Stimulated activated CD8-positive, alpha-beta memory T cell treated with anti-CD3 and anti-CD28 coated beads, Interleukin-12 subunit alpha, Interleukin-12 subunit beta, amount 100 ng/mL, for 4 hours (primary cell): Measurements from ENCODE around the gene EFR3B.
"Not testable (repeated sequence)": the region's sequence is repeated elsewhere in the genome, so short reads cannot be mapped to it uniquely, and the experiment has no call there.

Experiments used
- DNase-seq: peaks from one replicate; pipeline ENCODE4 v3.0.0-alpha.2; 2020; ENCODE audit warnings: low read depth

EFR3B gene

GRCh38 chr2:25150993-25151392 is 109.1 kb downstream of the EFR3B start:
- DNase-seq: not testable (repeated sequence)

DNA sequence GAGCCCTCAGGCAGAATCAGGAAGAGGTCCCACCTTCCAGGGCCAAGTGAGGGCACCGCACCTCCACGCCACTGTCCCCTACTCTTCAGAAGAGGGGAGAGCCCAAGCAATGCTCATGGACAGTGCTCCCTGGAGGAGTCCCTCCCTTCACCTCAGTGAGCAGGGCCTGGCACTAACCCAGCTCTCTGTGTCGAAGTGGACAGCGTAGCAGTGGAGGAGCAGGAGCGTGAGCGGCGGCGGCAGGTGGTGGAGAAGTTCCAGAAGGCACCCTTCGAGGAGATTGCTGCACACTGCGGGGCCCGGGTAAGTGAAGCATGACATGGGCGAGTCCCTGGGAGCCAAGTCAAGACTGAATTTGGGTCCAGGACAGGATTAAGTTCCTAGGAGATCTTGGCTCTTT is 109.8 kb downstream of the EFR3B start:
- DNase-seq: no peak

DNA sequence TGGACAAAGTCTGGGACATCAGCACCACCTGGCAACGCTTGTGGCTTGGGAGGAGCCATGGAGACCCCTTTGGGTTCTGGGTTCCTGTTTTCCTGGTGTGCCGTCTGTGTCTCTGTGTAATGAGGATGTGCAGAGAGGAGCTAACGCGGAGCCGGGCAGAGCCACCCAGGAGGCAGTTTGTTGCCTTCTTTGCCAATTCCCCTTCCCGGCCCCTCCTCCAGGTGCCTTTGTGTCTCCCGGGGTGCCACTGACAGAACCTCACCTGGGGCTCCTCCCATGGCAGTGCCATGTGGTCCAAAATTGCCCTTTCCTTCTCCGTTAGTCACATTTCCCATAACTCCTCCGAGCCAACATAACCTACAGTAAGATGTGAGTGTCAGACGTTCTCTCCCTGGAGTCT is 113.5 kb downstream of the EFR3B start:
- no peak for DNase-seq

- DNase-seq: no peak
Measured at GRCh38 chr2:25158096-25158852, 116.4 kb downstream of the EFR3B start.

DNA sequence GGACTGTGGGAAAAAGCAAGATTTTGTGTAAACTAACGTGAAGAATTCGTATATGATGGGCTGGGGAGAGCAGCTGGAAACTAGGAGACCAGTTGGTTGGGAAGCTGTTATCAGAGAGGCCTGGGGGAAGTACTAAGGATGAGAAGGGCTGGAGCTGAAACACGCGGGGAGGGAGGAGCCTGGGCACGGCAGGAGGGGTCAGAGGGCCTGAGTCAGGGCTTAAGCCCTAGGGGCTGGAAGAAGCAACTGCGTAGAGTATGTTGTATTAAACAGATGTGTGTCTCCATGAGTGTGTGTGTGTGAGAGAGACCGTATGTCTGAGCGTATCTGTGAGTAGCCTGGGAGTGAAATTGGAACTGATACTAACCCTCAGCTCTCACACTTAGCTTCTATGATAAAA is 118.1 kb downstream of the EFR3B start:
- DNase-seq: no peak

GRCh38 chr2:25160376-25160775 is 118.5 kb downstream of the EFR3B start:
- DNase-seq: no peak

DNA sequence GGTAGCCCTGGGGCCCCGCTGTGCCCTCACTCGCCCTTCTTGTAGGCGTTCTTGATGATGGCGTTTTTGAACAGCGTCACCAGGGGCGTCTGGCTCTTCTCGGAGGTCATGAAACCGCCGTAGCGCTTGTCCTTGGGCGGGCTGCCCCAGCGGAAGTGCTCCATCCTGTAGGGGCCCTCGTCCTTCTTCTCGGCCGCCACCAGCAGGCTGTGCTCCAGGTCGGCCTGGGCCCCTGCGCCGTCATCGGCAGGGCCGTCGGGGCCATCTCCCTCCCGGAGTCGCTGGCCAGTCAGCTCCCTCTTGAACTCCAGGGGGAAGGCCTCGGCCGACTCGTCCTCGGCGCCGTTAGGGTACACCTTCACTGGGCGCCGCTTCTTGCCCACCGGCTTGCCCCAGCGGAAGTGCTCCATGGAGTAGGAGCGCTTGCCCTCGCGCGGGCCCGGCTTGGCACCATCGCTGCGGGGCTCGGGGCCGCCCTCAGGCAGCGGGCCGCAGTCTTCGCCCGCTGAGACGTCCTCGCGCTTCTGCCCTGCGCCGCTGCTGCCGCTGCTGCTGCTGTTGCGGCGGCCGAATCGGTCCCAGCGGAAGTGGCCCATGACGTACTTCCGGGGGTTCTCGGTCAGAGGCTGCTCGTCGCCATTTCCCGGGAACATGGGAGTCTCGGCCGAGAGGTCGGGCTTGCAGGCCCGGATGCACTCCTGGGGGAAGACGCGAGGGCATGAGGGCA is 119.3 kb downstream of the EFR3B start:
- peak; percentile 62 for DNase-seq

DNA sequence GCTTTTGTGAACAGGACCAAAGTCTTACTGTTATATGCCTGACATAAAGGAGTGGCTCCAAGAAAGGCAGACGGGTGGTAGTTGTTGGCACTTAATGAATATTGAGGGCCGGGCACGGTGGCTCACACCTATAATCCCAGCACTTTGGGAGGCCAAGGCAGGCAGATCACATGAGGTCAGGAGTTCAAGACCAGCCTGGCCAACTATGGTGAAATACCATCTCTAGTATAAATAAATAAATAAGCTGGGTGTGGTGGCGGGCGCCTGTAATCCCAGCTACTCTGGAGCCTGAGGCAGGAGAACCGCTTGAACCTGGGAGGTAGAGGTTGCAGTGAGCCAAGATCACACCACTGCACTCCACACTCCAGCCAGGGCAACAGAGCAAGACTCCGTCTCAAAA is 120.2 kb downstream of the EFR3B start:
- DNase-seq: not testable (repeated sequence)

DNA sequence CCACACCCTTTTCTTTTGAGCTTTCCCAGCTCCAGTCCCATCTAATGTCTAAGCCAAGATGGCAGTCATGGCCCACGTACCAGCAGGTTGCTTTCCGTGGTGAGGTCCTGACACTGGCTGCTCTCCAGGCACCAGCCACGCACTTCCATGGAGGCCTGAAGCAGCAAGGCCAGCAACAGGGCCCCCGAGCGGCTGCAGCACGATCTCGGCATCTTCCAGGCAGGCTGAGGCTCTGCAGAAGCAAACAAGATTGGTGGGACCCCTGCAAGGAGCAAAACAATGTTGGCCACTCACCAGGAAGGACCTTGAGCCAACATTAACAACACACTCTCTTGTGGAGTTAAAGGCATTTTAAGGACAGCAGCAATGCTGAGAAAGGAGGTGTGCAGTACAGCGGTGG is 122.7 kb downstream of the EFR3B start:
- no peak for DNase-seq

DNA sequence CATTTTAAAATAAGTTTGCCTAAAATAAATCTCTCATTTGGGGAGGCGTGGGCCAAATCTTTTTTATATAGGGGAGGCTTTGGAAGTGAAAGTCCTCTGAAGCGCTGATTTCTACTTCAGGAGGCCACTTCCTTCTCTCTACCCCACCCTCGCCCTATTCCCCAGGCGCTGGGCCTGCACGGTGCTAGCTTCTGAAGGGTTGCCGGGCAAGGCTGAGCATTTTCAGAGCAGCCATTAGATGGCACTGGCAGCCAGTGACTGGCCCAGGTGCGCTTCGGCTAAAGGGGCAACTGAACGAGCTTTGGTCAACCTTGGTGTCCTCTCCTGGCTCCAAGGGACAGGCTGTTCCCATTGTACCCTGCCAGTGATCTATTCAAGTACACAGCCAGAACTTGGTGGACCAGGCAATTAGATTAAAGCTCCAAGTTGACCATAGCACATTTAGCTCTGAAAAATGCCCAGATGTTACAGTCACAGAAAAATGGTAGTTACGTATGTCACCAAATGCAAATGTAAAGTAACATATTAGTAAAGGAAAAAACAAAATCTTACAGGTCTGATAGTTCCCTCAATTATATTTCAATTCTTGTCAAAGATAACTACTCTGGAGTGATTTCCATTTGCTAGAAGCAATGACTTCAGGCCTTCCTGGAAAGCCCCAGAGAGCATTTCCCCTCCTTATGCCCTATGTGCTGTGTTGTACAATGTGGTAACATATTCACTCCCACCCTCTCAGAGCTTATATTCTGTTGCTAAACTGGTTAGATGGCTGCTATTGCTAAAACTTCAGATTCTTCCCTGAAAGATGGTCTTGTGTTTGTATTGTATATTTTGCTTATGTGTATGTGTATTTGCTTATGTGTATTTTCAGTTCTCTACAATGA is 124.4 kb downstream of the EFR3B start:
- DNase-seq: peak; percentile 8

DNA sequence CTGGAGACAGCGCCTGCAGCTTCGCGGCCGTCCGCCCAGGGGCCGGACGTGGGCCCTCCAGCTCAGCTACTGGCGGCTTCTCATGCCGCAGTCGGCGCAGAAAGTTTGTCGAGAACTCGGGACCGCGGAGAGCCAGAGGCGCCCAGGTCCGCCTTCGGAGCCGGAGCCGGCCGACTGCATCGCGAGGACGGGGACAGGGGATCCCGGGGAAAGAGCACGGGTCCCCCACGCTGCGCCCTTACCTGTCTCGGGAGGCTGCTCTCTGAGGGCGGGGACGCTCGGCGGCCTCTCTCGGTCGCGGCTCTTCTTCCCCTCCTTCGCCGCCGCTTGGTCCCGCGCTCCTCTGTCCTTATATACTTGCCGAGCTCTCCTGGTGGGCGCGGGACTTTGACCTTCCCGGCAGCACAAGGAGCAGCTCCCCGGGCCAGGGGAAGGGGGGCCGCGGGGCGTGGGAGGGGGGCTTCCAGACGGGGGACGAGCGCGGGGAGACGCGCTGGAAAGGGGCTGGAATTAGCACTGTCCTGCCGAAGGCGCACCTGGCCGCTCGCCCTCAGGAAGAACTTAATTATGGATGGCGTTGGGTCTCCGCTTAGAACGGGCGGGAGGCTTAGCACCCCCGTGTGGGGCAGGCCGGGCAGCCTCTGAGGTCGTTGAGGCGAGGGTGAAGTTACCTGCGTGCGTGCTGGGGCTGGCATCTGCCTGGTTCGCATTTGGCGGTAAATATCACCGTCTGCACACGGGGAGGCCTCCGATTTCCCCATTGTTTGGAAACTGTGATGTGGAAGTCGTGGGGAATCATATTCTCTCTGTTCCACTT is 126.6 kb downstream of the EFR3B start, which contains the start of gene POMC:
Gene POMC, minus strand, starts transcription at position 325 of the 817 bp plus-strand sequence. CDS start 3,808 bp downstream, outside the sequence.
- DNase-seq: no peak

- DNase-seq: no peak
Measured at GRCh38 chr2:25169073-25169470, 127.2 kb downstream of the EFR3B start.

DNA sequence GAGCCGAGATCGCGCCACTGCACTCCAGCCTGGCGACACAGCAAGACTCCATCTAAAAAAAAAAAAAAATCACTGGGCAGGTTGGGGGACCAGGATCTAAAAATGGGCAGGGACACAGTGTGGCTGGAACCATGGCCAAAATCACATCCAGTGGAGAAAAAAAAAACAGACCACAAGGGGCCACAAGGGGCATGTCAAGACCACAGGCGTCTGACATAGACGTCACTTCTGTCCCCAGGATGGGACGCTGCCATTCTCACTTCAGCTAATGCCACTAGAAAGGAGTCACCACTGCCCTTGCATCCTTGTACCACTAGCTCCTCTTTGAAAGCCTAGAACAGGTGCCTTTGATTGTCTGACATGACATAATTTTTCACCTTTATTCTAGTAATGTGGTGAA is 129.0 kb downstream of the EFR3B start:
- DNase-seq: no peak

- DNase-seq: no peak
Measured at GRCh38 chr2:25173719-25174118, 131.8 kb downstream of the EFR3B start.

DNA sequence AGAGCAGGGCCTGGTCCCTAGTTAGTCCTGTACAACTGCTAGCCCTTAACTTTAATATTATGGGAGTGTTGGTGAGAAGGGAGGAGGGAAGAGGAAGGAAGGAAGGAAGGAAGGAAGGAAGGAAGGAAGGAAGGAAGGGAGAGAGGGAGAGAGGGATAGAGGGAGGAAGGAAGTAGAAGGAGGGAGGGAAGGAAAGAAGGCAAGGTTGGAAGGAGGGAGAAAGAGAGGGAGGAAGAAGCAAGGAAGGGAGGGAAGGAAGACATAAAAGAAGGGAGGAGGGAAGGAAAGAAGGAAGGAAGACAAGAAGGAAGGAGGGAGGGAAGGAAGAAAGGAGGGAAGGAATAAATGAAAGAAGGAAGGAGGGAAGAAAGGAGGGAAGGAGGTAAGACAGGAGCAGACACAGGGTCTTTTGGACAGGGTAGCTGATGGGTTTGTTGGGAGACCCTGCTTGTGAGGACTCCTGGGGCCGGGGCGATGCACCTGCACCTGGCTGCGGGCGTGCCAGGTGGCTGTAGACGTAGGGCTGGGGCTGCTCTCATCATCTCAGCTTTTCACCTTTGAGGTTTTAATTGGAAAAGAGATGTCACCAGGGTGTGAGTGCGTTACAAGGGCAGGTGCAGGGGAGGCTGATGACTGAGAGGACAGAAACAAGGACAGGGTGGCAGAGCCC is 132.5 kb downstream of the EFR3B start:
- DNase-seq: no peak

- no peak for DNase-seq
Measured at GRCh38 chr2:25176138-25176537, 134.3 kb downstream of the EFR3B start.

DNA sequence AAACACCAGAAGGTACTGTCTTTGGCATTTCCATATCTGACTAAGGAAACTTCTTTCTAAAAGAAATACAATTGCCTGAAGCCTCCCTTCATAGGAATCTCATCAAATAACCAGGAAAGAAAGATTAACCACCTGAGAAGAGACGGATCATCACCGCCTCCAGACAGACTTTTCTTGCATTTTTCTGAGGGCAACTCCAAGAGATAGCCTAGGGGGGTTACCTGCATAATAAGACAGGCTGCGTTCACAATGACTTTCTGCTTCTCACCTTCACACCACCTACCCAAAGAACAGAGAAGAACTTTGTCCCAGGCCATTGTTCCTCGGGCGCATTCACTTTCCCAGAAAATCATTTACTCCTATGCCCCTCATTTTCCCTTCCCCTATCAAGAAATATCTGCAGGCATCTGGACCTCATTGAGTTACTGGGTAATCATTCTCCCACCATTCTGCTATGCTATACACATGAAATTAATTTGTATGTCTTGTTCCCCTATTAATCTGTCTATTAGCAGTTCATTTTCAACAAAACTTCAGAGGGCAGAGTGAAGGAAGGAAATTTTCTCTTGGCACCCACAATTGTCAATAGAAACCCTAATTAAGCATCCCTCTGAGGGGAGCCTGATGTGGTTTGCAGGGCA is 134.8 kb downstream of the EFR3B start:
- no peak for DNase-seq

GRCh38 chr2:25177211-25177611 is 135.3 kb downstream of the EFR3B start:
- DNase-seq: no peak

DNA sequence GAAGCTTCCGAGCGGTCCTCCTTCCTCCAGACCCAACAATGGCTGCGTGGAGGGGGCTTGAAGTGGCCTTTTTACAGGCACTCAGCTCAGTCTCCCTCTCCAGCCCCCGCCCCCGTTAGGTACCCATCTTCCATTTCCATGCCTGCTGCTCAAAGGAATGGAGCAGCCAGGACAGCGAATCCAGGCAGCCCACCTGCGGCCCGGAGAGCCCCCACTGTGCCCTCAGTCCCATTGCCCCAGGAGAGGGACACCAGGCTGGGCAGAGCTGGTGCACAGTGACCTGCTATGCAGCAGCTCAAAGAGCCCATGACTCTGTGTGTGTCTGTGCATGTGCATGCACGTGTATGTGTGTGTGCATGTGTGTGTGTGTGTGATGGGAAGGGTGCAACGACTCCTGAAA is 137.1 kb downstream of the EFR3B start:
- no peak for DNase-seq

DNA sequence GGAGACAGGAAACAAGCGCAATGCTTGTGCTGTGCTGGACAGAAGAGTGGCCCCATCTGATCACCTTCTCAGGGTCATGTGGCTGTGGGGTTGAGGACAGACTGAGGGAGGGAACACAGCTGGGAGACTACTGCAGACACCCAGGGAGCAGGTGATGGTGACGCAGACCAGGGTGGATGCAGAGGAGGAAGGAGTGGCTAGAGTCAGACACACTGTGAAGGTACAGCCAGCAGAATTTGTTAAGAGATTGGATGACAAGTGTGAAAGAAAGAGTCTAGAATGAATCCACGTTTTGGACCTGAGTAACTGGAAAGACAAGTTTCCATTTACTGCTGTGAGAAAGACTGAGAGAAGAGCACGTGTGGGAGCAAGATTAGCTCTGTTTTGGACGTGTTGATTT is 142.4 kb downstream of the EFR3B start:
- no peak for DNase-seq
